NCI-H748 (cell line): ENCODE measurements around the gene DLAT.
A peak's percentile ranks its signal among the peaks of the same experiment; 100 is the strongest.
"Not testable (repeated sequence)": the region's sequence is repeated elsewhere in the genome, so short reads cannot be mapped to it uniquely, and the experiment has no call there.

Experiments used
- DNase-seq: peaks from one replicate; lab custom pipeline; 2025; ENCODE audit not compliant: unreplicated experiment; lab: John Stamatoyannopoulos, UW

The DLAT gene

GRCh38 chr11:112046647-112047046 lies 21.4 kb downstream of the DLAT start:
- DNase-seq = not testable (repeated sequence)

GRCh38 chr11:112048256-112048655 lies 23.0 kb downstream of the DLAT start:
- DNase-seq = not testable (repeated sequence)

- no peak for DNase-seq
These were observed 24.6 kb downstream of the DLAT start for GRCh38 chr11:112049777-112050176.

- no peak for DNase-seq
These were observed 25.5 kb downstream of the DLAT start for GRCh38 chr11:112050721-112051120.

GRCh38 chr11:112051768-112052167 lies 26.6 kb downstream of the DLAT start:
- DNase-seq = no peak

GRCh38 chr11:112057170-112057569 lies 32.0 kb downstream of the DLAT start:
- DNase-seq = no peak

- no peak for DNase-seq
These were observed 32.9 kb downstream of the DLAT start for GRCh38 chr11:112058103-112058502.

- no peak for DNase-seq
These were observed 37.7 kb downstream of the DLAT start for GRCh38 chr11:112062923-112063322.

- peak; percentile 87 for DNase-seq
These were observed 49.0 kb downstream of the DLAT start, which contains the start of the genes NKAPD1 and PIH1D2 for GRCh38 chr11:112073941-112074811. NKAPD1 (plus strand) TSS chr11:112074299; CDS start chr11:112075575, 1,276 bp downstream. PIH1D2 (minus strand) TSS chr11:112074017; CDS start chr11:112073174, 843 bp downstream.

- DNase-seq = no peak
These were observed 57.5 kb downstream of the DLAT start for GRCh38 chr11:112082729-112083128.

- no peak for DNase-seq
These were observed 60.7 kb downstream of the DLAT start for GRCh38 chr11:112085822-112086421.

- peak; percentile 94 for DNase-seq
These were observed 61.4 kb downstream of the DLAT start, which contains the start of the genes SDHD and TIMM8B for GRCh38 chr11:112086422-112087191. SDHD (plus strand) TSS chr11:112086873; CDS start chr11:112086908, 35 bp downstream. TIMM8B (minus strand) TSS chr11:112086756; CDS start chr11:112086723, 33 bp downstream.

- DNase-seq = no peak
These were observed 62.0 kb downstream of the DLAT start for GRCh38 chr11:112087212-112087611.

GRCh38 chr11:112095302-112095701 lies 70.1 kb downstream of the DLAT start:
- DNase-seq = not testable (repeated sequence)

GRCh38 chr11:112096194-112096593 lies 71.0 kb downstream of the DLAT start:
- no peak for DNase-seq

- no peak for DNase-seq
These were observed 72.7 kb downstream of the DLAT start for GRCh38 chr11:112097734-112098528.

GRCh38 chr11:112100462-112100861 lies 75.3 kb downstream of the DLAT start:
- DNase-seq = no peak

GRCh38 chr11:112103446-112103845 lies 78.2 kb downstream of the DLAT start:
- no peak for DNase-seq

- no peak for DNase-seq
These were observed 80.9 kb downstream of the DLAT start for GRCh38 chr11:112106070-112106469.
